HepG2 (cell line): ENCODE measurements around the gene TAF6. TPM values are rescaled to one million over a fixed set of nuclear protein-coding genes. Genes with fewer than 3 reads are reported as not detected.

Experiments
- CSRNP2 ChIP-seq: sonication (generic); formaldehyde crosslinking; conservative IDR thresholded peaks from 2 replicates; pipeline ENCODE4 v1.8.0; 2022; ENCODE audit warnings: low read depth, missing genetic modification reagents
- MBNL3 ChIP-seq: fragments of 250-450 bp; sonication (Bioruptor Pico); conservative IDR thresholded peaks from 2 replicates; pipeline ENCODE4 v1.8.0; 2022; ENCODE audit warnings: mild to moderate bottlenecking, inconsistent platforms
- NR1H2 ChIP-seq: sonication (generic); formaldehyde crosslinking; IDR thresholded peaks from 2 replicates; pipeline ENCODE4 v1.8.1; 2022; ENCODE audit warnings: low read depth, missing genetic modification reagents, borderline replicate concordance
- PPARG ChIP-seq: conservative IDR thresholded peaks from 2 replicates; pipeline ENCODE4 v1.6.1; 2016; ENCODE audit warnings: missing biosample characterization, missing genetic modification reagents
- TEF ChIP-seq: sonication (generic); formaldehyde crosslinking; IDR thresholded peaks from 2 replicates; pipeline ENCODE4 v1.5.0; 2020; ENCODE audit warnings: missing genetic modification reagents
- TP53 ChIP-seq: sonication (generic); formaldehyde crosslinking; conservative IDR thresholded peaks from 2 replicates; pipeline ENCODE4 v1.4.0; 2020; ENCODE audit warnings: missing genetic modification reagents
- ZBTB40 ChIP-seq, 2 experiments: fragments of 450-650 bp in 1 of 2; sonication (generic) in 1 of 2; formaldehyde crosslinking in 1 of 2; IDR thresholded peaks; 2 replicates each; pipeline versions ENCODE4 v1.6.1 to v1.8.0; 2016 to 2022; ENCODE audit warnings: antibody characterized with exemption in 1 of 2, mild to moderate bottlenecking in 1 of 2, missing genetic modification reagents in 1 of 2
- ZFP37 ChIP-seq: sonication (generic); formaldehyde crosslinking; IDR thresholded peaks from 2 replicates; pipeline ENCODE4 v1.4.0; 2020; ENCODE audit warnings: missing genetic modification reagents, borderline replicate concordance
- ZGPAT ChIP-seq: IDR thresholded peaks from 2 replicates; pipeline ENCODE4 v1.6.1; 2016; ENCODE audit warnings: mild to moderate bottlenecking
- ZNF224 ChIP-seq: sonication (generic); formaldehyde crosslinking; IDR thresholded peaks from 2 replicates; pipeline ENCODE4 v1.5.0; 2020; ENCODE audit warnings: mild to moderate bottlenecking, missing genetic modification reagents
- ZNF367 ChIP-seq: sonication (generic); formaldehyde crosslinking; IDR thresholded peaks from 2 replicates; pipeline ENCODE4 v1.4.0; 2020; ENCODE audit warnings: missing genetic modification reagents, borderline replicate concordance
- ZNF431 ChIP-seq: sonication (generic); formaldehyde crosslinking; IDR thresholded peaks from 2 replicates; pipeline ENCODE4 v1.9.0; 2022; ENCODE audit warnings: missing genetic modification reagents, low read depth, mild to moderate bottlenecking, borderline replicate concordance
- ZNF570 ChIP-seq: sonication (generic); formaldehyde crosslinking; IDR thresholded peaks from 2 replicates; pipeline ENCODE4 v1.4.0; 2020; ENCODE audit warnings: mild to moderate bottlenecking, missing genetic modification reagents, borderline replicate concordance
- ZNF891 ChIP-seq: sonication (generic); formaldehyde crosslinking; IDR thresholded peaks from 2 replicates; pipeline ENCODE4 v1.5.0; 2020; ENCODE audit warnings: mild to moderate bottlenecking, missing genetic modification reagents
- polyA plus RNA-seq, 8 experiments: library from polyadenylated mRNA; depleted of rRNA in 3 of 8; stranded (reverse) in 7 of 8; unstranded in 1 of 8; fragments of >200 nt; fragmentation: Illumina TruSeq in 4 of 8; extraction: Trizol in 4 of 8; gene quantifications; 2 replicates each; pipeline versions ENCODE4 v1.2.1 to v1.2.3, GENCODE V29; 2011 to 2016; ENCODE audit warnings: low read depth in 4 of 8, missing spikeins in 1 of 8, mixed read lengths in 1 of 8; ENCODE audit not compliant: insufficient read depth in 1 of 8
- total RNA-seq, 5 experiments: library from RNA; depleted of rRNA; stranded (reverse); fragments of >200 nt; fragmentation: Illumina TruSeq; extraction: Trizol; gene quantifications; 2 replicates each; pipeline ENCODE4 v1.2.3, GENCODE V29; 2016; ENCODE audit warnings: low read depth in 1 of 5

TAF6 gene
- total and polyA plus RNA-seq, 2 of the 13 experiments (the other 11 are each of a cell fraction or from before 2014, with no cell fraction given): 12.9 to 18.8 TPM

- TF ChIP-seq TEF (CRISPR knock-in tag) (peak; percentile 67; the same call in 1 of the 2 replicates), ZNF367 (CRISPR knock-in tag) (0 out of 2 replicates have a peak, but pooled peaks have one; percentile 26), ZGPAT (CRISPR knock-in tag) (peak; percentile 67), ZBTB40 (IDR thresholded peaks at IDR 0.05) (no peak), ZBTB40 (CRISPR knock-in tag; IDR thresholded peaks at IDR 0.05) (peak; percentile 84), MBNL3 (CRISPR knock-in tag) (no peak), ZNF570 (CRISPR knock-in tag) (0 out of 2 replicates have a peak, but pooled peaks have one; percentile 43), ZFP37 (CRISPR knock-in tag) (peak; percentile 39; the same call in 1 of the 2 replicates), CSRNP2 (CRISPR knock-in tag) (no peak), NR1H2 (CRISPR knock-in tag) (no peak), PPARG (CRISPR knock-in tag) (no peak), ZNF891 (CRISPR knock-in tag) (no peak; the same call in 1 of the 2 replicates), ZNF224 (CRISPR knock-in tag) (peak; percentile 64; the same call in 1 of the 2 replicates), TP53 (CRISPR knock-in tag) (0 out of 2 replicates have a peak, but pooled peaks have one; percentile 64), ZNF431 (CRISPR knock-in tag) (no peak)
These were observed at the start of gene TAF6, which contains the start of gene CNPY4 (continued) for GRCh38 chr7:100119072-100119969.
